Endodermal cell (in vitro differentiated cells): ENCODE data around the gene STK38. TPM values are rescaled to one million over a fixed set of nuclear protein-coding genes. Genes with fewer than 3 reads are reported as not detected.

Experiments
- DNase-seq: peaks from one replicate; pipeline ENCODE4 v3.0.0-alpha.2; 2017
- H3K27ac ChIP-seq: 2 replicates; pipeline ENCODE4 v1.5.1; 2013; ENCODE audit warnings: mild to moderate bottlenecking, low read depth, low read length, moderate library complexity
- H3K27me3 ChIP-seq: 2 replicates; pipeline ENCODE4 v1.6.1; 2013; ENCODE audit warnings: mild to moderate bottlenecking, low read length, moderate library complexity; ENCODE audit not compliant: insufficient read depth, control insufficient read depth, poor library complexity, severe bottlenecking
- H3K36me3 ChIP-seq: 2 replicates; pipeline ENCODE4 v1.7.0; 2013; ENCODE audit warnings: mild to moderate bottlenecking, low read length, moderate library complexity; ENCODE audit not compliant: control insufficient read depth, insufficient read depth
- H3K4me1 ChIP-seq: one replicate; pipeline ENCODE4 v1.7.0; 2013; ENCODE audit warnings: low read length; ENCODE audit not compliant: control insufficient read depth, insufficient read depth
- H3K4me3 ChIP-seq: 2 replicates; pipeline ENCODE4 v1.5.1; 2013; ENCODE audit warnings: mild to moderate bottlenecking, low read length, moderate library complexity
- H3K9ac ChIP-seq: 2 replicates; pipeline ENCODE4 v1.6.1; 2013; ENCODE audit warnings: mild to moderate bottlenecking, low read length, moderate library complexity; ENCODE audit not compliant: poor library complexity, severe bottlenecking; ENCODE audit errors: extremely low read depth
- H3K9me3 ChIP-seq: 2 replicates; pipeline ENCODE4 v1.6.1; 2013; ENCODE audit warnings: mild to moderate bottlenecking, low read length, moderate library complexity; ENCODE audit not compliant: control insufficient read depth
- H3K27ac Mint-ChIP-seq: 2 replicates; pipeline ENCODE4 v1.8.0; 2020; ENCODE audit warnings: mixed read lengths
- H3K27me3 Mint-ChIP-seq: 2 replicates; pipeline ENCODE4 v1.8.0; 2021; ENCODE audit warnings: mild to moderate bottlenecking, mixed read lengths; ENCODE audit not compliant: insufficient read depth
- H3K36me3 Mint-ChIP-seq: 2 replicates; pipeline ENCODE4 v1.8.0; 2020; ENCODE audit warnings: low read depth, mixed read lengths
- H3K4me1 Mint-ChIP-seq: 2 replicates; pipeline ENCODE4 v1.8.0; 2020; ENCODE audit warnings: mixed read lengths
- H3K4me3 Mint-ChIP-seq: 2 replicates; pipeline ENCODE4 v1.8.0; 2020; ENCODE audit warnings: mild to moderate bottlenecking, moderate library complexity, mixed read lengths
- H3K9me3 Mint-ChIP-seq: 2 replicates; pipeline ENCODE4 v1.8.0; 2020; ENCODE audit warnings: mild to moderate bottlenecking, mixed read lengths
- CTCF ChIP-seq: fragments of 200-600 bp; sonication (generic); conservative IDR thresholded peaks from 2 replicates; pipeline ENCODE4 v1.5.0; 2021; ENCODE audit warnings: antibody characterized with exemption, mild to moderate bottlenecking
- WGBS, 2 experiments: methylation state at CpG; one replicate each; pipeline versions ENCODE4 v1.1.5 to v1.1.7; 2013; ENCODE audit warnings: missing lambda C conversion rate in 2 of 2, mixed read lengths in 1 of 2; ENCODE audit not compliant: insufficient coverage in 1 of 2, insufficient read length in 1 of 2; 5-methylcytosine and 5-hydroxymethylcytosine counted together
- total RNA-seq, 2 donors: library from RNA; stranded (reverse); fragmentation: NEBNext Ultra II Directional in 1 of 2; extraction: Animal tissue kit (Norgen Biotek cat#: 25700) in 1 of 2; gene quantifications; 2 replicates in 1 of 2; 3 replicates in 1 of 2; pipeline ENCODE4 v1.2.1, GENCODE V29; 2021

Gene STK38
- total RNA-seq, 2 donors from 2014 or later = 35.2 to 38.3 TPM

GRCh38 chr6:36479256-36479655 lies 68.0 kb downstream of the STK38 start:
- WGBS, 2 experiments = 88 to 97% methylated on average over 1 of the region's 1 CpG
- Histone ChIP-seq H3K27me3 (no peaks in the 10 kb centered on the region), H3K4me1 (no peaks in the 10 kb centered on the region), H3K4me3 (peak overlapping the region; percentile 11), H3K27ac (no peak overlapping the region), H3K36me3 (peaks cover 53% of the 10 kb centered on the region), H3K9me3 (no peaks in the 10 kb centered on the region), H3K9ac (no peak overlapping the region)
- Mint-ChIP-seq H3K27me3 (no peaks in the 10 kb centered on the region), H3K36me3 (peaks cover 40% of the 10 kb centered on the region), H3K4me3 (no peak overlapping the region), H3K9me3 (no peaks in the 10 kb centered on the region), H3K27ac (peak overlapping the region; percentile 11), H3K4me1 (peaks cover 17% of the 10 kb centered on the region)
- DNase-seq = no peak
- TF ChIP-seq CTCF = no peak

- Mint-ChIP-seq H3K36me3 (peaks cover 40% of the 10 kb centered on the region), H3K27me3 (no peaks in the 10 kb centered on the region), H3K4me3 (no peak overlapping the region), H3K4me1 (peaks cover 17% of the 10 kb centered on the region), H3K9me3 (no peaks in the 10 kb centered on the region), H3K27ac (no peak overlapping the region)
- Histone ChIP-seq H3K4me3 (no peak overlapping the region), H3K27me3 (no peaks in the 10 kb centered on the region), H3K9me3 (no peaks in the 10 kb centered on the region), H3K4me1 (no peaks in the 10 kb centered on the region), H3K36me3 (peaks cover 48% of the 10 kb centered on the region), H3K27ac (no peak overlapping the region), H3K9ac (no peak overlapping the region)
- TF ChIP-seq CTCF = no peak
- DNase-seq = no peak
- 88% methylated on average over 2 of the region's 2 CpGs; no CpG with 5 or more reads in 1 of the 2 experiments for WGBS, 2 experiments
Measured at GRCh38 chr6:36478051-36478526, 69.2 kb downstream of the STK38 start.

GRCh38 chr6:36469946-36470345 lies 77.3 kb downstream of the STK38 start:
- Histone ChIP-seq H3K4me3 (no peak overlapping the region), H3K9ac (no peak overlapping the region), H3K27ac (no peak overlapping the region), H3K9me3 (no peaks in the 10 kb centered on the region), H3K36me3 (peaks cover 24% of the 10 kb centered on the region), H3K4me1 (peaks cover 2% of the 10 kb centered on the region), H3K27me3 (no peaks in the 10 kb centered on the region)
- TF ChIP-seq CTCF = no peak
- peaks cover 14% of the 10 kb centered on the region for H3K4me1 Mint-ChIP-seq
- no peak overlapping the region for H3K27ac Mint-ChIP-seq
- 93 to 95% methylated on average over 3 of the region's 3 CpGs for WGBS, 2 experiments
- no peak for DNase-seq
- peaks cover 39% of the 10 kb centered on the region for H3K36me3 Mint-ChIP-seq
- H3K9me3 Mint-ChIP-seq = no peaks in the 10 kb centered on the region
- H3K4me3 Mint-ChIP-seq = no peak overlapping the region
- H3K27me3 Mint-ChIP-seq = no peaks in the 10 kb centered on the region
